MM.1S (cell line): ENCODE data around the gene GBA2.

Source experiments
- CTCF ChIP-seq: fragments of 300-600 bp; sonication (generic); IDR thresholded peaks from 2 replicates; pipeline ENCODE4 v1.5.1; 2016; ENCODE audit warnings: antibody characterized with exemption, low read length, mixed read lengths
- EZH2 ChIP-seq: fragments of 300-600 bp; sonication (generic); optimal IDR thresholded peaks from 2 replicates; pipeline ENCODE3; 2017; ENCODE audit warnings: low read depth, mild to moderate bottlenecking, antibody characterized with exemption, low read length, mixed read lengths
- EZH2phosphoT487 ChIP-seq: fragments of 300-600 bp; sonication (generic); IDR thresholded peaks from 2 replicates; pipeline ENCODE4 v1.6.1; 2018; ENCODE audit warnings: antibody characterized with exemption, low read length

- TF ChIP-seq CTCF (no peak), EZH2 (no peak), EZH2phosphoT487 (no peak)
These were observed 61.0 kb downstream of the GBA2 start for GRCh38 chr9:35687972-35688557.
